Measurements from ENCODE around the gene LMBRD1.
"Not testable (repeated sequence)": the region's sequence is repeated elsewhere in the genome, so short reads cannot be mapped to it uniquely, and the experiment has no call there.

DNA sequence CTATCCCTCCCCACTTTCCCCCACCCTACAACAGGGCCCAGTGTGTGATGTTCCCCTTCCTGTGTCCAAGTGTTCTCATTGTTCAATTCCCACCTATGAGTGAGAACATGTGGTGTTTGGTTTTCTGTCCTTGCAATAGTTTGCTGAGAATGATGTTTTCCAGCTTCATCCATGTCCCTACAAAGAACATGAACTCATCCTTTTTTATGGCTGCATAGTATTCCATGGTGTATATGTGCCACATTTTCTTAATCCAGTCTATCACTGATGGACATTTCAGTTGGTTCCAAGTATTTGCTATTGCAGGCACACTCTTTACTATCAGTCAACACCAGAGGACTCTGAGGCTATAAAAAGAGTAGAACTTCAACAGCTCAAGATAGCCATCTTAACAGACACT is 2.0 kb upstream of the LMBRD1 start:
- not testable (repeated sequence) for TF ChIP-seq EZH2 (IDR thresholded peaks at IDR 0.05; ENCODE audit: insufficient read depth, poor library complexity, severe bottlenecking); EZH2phosphoT487 (IDR thresholded peaks at IDR 0.05; ENCODE audit: insufficient read depth, low read depth)
